Measurements from ENCODE around the gene SPACA7.
A peak's percentile ranks its signal among the peaks of the same experiment; 100 is the strongest.

The SPACA7 gene

GRCh38 chr13:112342841-112343361 lies 33.3 kb upstream of the SPACA7 start:
- no peak for DNase-seq (ENCODE audit: low spot score in 2 of 2)
- H3K4me1 ChIP-seq = no peaks in the 10 kb centered on the region
- H3K27me3 ChIP-seq (ENCODE audit: low read depth) = peaks cover 24% of the 10 kb centered on the region
- in situ Hi-C loops (cut with MboI; ENCODE audit: low sequenced_read_pairs) = no loop called here
- H3K4me3 ChIP-seq = no peak overlapping the region
- no peaks in the 10 kb centered on the region for H3K36me3 ChIP-seq (replicated peaks)
- no peaks in the 10 kb centered on the region for H3K9me3 ChIP-seq

DNA sequence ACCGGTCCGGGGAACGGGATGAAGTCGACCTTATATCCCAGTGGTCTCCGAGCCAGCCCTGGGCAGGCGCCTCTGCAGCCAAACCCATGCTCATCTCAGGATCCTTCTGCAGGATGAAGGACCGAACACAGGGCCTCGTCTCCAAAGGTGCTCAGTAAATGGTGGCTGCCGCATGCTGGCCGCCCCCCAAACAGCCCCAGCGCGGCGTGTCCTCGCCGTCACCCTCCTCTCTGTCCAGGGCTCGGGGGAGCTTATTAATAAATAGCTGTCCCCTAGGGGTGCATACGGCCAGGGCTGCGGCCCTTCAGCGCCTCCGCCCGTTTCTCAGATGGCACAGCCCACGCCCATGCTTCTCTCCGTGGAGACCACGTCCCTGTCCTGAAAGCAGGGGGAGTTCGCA lies 32.6 kb upstream of the SPACA7 start:
- Histone ChIP-seq H3K27me3 (ENCODE audit: low read depth) (peaks cover 24% of the 10 kb centered on the region), H3K9me3 (no peaks in the 10 kb centered on the region), H3K4me3 (no peak overlapping the region), H3K36me3 (replicated peaks) (no peaks in the 10 kb centered on the region), H3K4me1 (no peaks in the 10 kb centered on the region)
- in situ Hi-C loops (cut with MboI; ENCODE audit: low sequenced_read_pairs) = no loop called here
- no peak for DNase-seq (ENCODE audit: low spot score in 2 of 2)

DNA sequence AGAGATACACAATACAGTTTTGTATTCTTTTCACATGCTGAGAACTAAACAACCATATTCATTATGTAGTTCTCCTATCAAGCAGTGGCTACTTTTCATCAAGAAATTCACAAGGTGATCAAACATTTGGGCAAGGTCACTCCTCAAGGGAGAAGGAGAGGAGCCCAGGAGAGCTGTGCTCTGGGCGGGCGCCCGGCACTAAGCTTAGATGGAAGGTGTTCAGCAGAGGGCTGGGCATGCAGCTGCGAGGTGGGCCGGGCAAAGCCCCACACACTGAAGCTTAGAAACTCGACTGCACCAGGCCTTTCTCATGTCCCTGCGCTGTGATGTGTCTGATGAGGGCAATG lies 30.4 kb upstream of the SPACA7 start:
- in situ Hi-C loops (cut with MboI; ENCODE audit: low sequenced_read_pairs) = no loop called here
- H3K27me3 ChIP-seq (ENCODE audit: low read depth) = peaks cover 21% of the 10 kb centered on the region
- H3K4me3 ChIP-seq = no peak overlapping the region
- no peaks in the 10 kb centered on the region for H3K36me3 ChIP-seq (replicated peaks)
- H3K9me3 ChIP-seq = no peaks in the 10 kb centered on the region
- DNase-seq (ENCODE audit: low spot score in 2 of 2) = no peak
- no peaks in the 10 kb centered on the region for H3K4me1 ChIP-seq

DNA sequence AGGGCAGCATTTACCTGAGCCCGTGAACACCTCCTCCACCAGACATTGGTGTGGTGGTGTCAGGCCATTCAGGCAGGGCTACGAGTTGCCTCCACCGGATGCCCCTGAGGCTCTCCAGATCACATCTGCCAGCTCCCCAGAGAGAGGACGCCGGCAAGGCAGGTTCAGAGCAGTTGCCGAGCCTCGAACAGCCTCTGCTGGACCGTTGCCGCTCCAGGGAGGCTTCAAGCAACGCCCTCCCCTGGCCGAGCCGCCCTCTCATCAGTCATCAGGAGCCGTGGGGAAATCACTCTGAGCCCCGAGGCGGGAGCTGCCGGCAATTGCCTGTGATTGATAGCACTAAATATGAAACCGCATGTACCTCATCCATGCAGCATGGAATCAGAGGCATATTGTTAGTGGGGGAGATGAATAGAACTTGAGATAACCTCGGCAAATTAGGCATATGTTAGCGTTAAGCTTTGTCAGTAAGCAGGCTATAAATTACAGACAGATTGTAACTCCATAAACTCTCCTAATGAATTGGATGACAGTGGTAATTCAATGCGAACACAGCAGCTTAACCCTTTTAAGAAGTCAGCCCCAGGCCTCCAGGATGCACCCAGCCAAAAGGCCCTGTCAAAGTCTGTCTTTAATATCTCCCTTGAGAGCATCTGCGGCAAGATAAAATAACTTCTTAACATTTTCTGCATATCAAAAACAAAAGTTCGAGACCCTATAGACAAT lies 29.8 kb upstream of the SPACA7 start:
- Histone ChIP-seq H3K27me3 (ENCODE audit: low read depth) (peaks cover 21% of the 10 kb centered on the region), H3K36me3 (replicated peaks) (no peaks in the 10 kb centered on the region), H3K9me3 (no peaks in the 10 kb centered on the region), H3K4me3 (no peak overlapping the region), H3K4me1 (no peaks in the 10 kb centered on the region)
- in situ Hi-C loops (cut with MboI; ENCODE audit: low sequenced_read_pairs) = no loop called here
- DNase-seq (ENCODE audit: low spot score in 2 of 2) = peak; percentile 12 to 53

DNA sequence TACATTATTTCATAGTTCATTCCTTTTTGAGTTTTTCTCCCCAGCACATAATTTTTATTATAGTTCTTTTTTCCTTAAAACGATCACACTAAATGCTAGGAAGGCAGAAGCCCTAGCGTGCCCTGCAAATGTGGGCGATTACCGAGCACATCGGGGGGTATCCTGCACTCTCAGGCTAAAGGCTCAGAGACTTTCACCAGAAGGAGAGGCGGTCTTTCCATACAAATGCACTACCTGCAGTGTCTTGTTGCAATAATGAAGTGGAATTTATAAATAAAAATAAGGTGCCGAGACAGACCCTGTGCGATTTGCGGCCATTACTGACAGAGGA lies 29.3 kb upstream of the SPACA7 start:
- Histone ChIP-seq H3K4me1 (no peaks in the 10 kb centered on the region), H3K36me3 (replicated peaks) (no peaks in the 10 kb centered on the region), H3K4me3 (no peak overlapping the region), H3K9me3 (no peaks in the 10 kb centered on the region), H3K27me3 (ENCODE audit: low read depth) (peaks cover 21% of the 10 kb centered on the region)
- in situ Hi-C loops (cut with MboI; ENCODE audit: low sequenced_read_pairs) = no loop called here
- DNase-seq (ENCODE audit: low spot score in 2 of 2) = no peak

GRCh38 chr13:112347986-112348385 lies 28.2 kb upstream of the SPACA7 start:
- no peak for DNase-seq (ENCODE audit: low spot score in 2 of 2)
- Histone ChIP-seq H3K9me3 (no peaks in the 10 kb centered on the region), H3K4me3 (no peak overlapping the region), H3K27me3 (ENCODE audit: low read depth) (peaks cover 23% of the 10 kb centered on the region), H3K36me3 (replicated peaks) (no peaks in the 10 kb centered on the region), H3K4me1 (no peaks in the 10 kb centered on the region)
- in situ Hi-C loops (cut with MboI; ENCODE audit: low sequenced_read_pairs) = no loop called here

- no peak for DNase-seq (ENCODE audit: low spot score in 2 of 2)
- Histone ChIP-seq H3K27me3 (ENCODE audit: low read depth) (peaks cover 23% of the 10 kb centered on the region), H3K4me3 (no peak overlapping the region), H3K9me3 (no peaks in the 10 kb centered on the region), H3K4me1 (no peaks in the 10 kb centered on the region), H3K36me3 (replicated peaks) (no peaks in the 10 kb centered on the region)
- in situ Hi-C loops (cut with MboI; ENCODE audit: low sequenced_read_pairs) = no loop called here
These were observed 27.4 kb upstream of the SPACA7 start for GRCh38 chr13:112348642-112349345.

GRCh38 chr13:112349681-112350080 lies 26.5 kb upstream of the SPACA7 start:
- no peaks in the 10 kb centered on the region for H3K9me3 ChIP-seq
- H3K4me1 ChIP-seq = no peaks in the 10 kb centered on the region
- no peaks in the 10 kb centered on the region for H3K36me3 ChIP-seq (replicated peaks)
- in situ Hi-C loops (cut with MboI; ENCODE audit: low sequenced_read_pairs) = no loop called here
- H3K4me3 ChIP-seq = no peak overlapping the region
- H3K27me3 ChIP-seq (ENCODE audit: low read depth) = peaks cover 23% of the 10 kb centered on the region
- DNase-seq (ENCODE audit: low spot score in 2 of 2) = no peak

GRCh38 chr13:112350300-112350699 lies 25.9 kb upstream of the SPACA7 start:
- H3K4me3 ChIP-seq = no peak overlapping the region
- no peak for DNase-seq (ENCODE audit: low spot score in 2 of 2)
- no peaks in the 10 kb centered on the region for H3K9me3 ChIP-seq
- no peaks in the 10 kb centered on the region for H3K36me3 ChIP-seq (replicated peaks)
- H3K4me1 ChIP-seq = no peaks in the 10 kb centered on the region
- H3K27me3 ChIP-seq (ENCODE audit: low read depth) = peaks cover 22% of the 10 kb centered on the region
- in situ Hi-C loops (cut with MboI; ENCODE audit: low sequenced_read_pairs) = no loop called here

DNA sequence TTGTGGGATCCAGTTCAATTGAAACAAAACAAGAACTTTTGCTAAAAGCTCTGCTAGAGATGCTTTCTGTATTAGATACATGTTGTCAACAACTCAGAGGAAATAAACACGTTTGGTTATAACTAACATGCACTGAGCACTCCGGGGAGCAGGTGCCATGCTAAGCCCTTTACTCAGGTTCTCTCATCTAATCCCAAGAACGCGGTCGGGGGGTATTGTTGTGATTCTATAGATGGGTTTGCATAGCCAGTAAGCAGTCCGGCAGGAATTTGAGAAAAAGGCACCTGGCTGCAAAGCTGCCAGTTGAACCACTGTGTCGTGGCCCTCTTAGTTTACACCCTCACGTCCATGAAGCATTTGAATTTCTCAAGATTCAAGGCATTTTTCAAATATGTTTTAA lies 24.3 kb upstream of the SPACA7 start:
- Histone ChIP-seq H3K4me1 (no peaks in the 10 kb centered on the region), H3K4me3 (no peak overlapping the region), H3K9me3 (no peaks in the 10 kb centered on the region), H3K27me3 (ENCODE audit: low read depth) (peaks cover 12% of the 10 kb centered on the region), H3K36me3 (replicated peaks) (no peaks in the 10 kb centered on the region)
- in situ Hi-C loops (cut with MboI; ENCODE audit: low sequenced_read_pairs) = no loop called here
- DNase-seq (ENCODE audit: low spot score in 2 of 2) = no peak

GRCh38 chr13:112353856-112354255 lies 22.3 kb upstream of the SPACA7 start:
- Histone ChIP-seq H3K27me3 (ENCODE audit: low read depth) (peaks cover 2% of the 10 kb centered on the region; the same call in 1 of the 2 replicates), H3K4me3 (no peak overlapping the region), H3K9me3 (no peaks in the 10 kb centered on the region), H3K4me1 (no peaks in the 10 kb centered on the region), H3K36me3 (replicated peaks) (no peaks in the 10 kb centered on the region)
- no peak for DNase-seq (ENCODE audit: low spot score in 2 of 2)
- in situ Hi-C loops (cut with MboI; ENCODE audit: low sequenced_read_pairs) = no loop called here

DNA sequence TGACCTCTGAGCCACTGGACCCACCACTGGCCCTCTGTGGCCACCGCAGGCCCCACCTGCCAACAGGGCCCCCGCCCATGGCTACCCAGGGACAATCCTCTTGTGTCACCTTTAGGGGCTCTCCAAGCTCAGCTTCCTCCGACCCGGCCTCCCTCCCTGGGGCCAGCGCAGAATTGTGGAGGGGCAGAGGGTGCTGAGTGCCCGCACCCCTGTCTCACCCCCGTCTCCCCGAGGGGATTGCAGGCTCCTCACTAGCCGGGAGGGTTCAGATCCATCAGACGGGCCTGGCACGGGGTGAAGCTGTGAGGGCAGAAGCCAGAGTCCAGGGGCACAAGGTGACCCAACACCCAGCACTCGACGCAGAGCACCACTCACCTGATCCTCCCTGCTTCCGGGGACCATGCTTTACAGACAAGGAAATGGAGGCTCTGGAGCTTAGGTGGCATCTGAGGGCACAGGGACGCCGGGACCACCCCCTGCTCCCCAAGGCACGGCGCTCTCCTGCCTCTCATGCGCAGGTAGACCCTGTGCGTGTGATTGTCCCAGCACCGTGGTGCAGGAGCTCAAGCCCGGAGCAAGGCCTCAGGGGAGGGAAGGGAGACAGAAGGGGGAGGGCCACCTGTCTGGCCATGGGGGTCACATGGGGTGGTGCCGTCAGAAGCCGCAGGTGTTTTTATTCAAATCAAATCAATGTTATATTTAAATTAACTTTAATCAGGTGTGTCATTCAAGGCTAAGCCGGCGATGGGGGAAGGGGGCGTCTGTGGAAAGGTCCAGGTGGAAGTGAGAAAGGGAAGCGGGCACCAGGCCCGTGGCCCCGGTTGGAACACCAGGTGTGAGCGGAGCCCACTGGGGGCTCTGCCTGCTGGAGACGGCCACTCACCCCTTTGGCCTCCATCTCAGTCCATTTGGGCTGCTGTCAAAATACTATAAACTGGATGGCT lies 21.6 kb upstream of the SPACA7 start:
- no peak for DNase-seq (ENCODE audit: low spot score in 2 of 2)
- Histone ChIP-seq H3K4me3 (no peak overlapping the region), H3K36me3 (replicated peaks) (no peaks in the 10 kb centered on the region), H3K27me3 (ENCODE audit: low read depth) (peaks cover 2% of the 10 kb centered on the region; the same call in 1 of the 2 replicates), H3K4me1 (no peaks in the 10 kb centered on the region), H3K9me3 (no peaks in the 10 kb centered on the region)
- in situ Hi-C loops (cut with MboI; ENCODE audit: low sequenced_read_pairs) = no loop called here

DNA sequence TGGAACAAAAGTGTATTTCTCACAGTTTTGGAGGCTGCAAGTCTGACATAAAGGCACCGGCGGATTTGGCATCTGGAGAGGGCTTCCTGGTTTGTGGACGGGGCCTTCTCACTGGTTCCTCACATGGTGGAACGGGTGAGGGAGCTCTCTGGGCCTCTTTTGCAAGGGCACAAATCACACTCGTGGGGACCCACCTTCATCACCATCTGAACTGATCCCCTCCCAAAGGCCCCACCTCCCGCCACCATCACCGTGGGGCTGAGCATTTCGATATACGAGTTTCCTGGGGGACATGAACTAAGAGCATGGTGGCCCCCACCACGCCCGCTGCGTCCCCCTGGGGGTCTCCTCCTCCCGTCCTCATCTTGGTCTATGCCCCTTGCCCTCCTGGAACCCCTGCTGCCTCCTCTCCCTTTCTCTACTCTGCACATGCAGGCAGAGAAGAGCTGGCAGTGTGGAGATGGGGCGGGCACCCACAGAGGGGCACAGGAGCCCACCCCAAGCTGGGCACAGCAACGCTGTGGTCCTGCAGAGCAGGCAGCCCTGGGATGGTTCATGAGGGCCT lies 20.8 kb upstream of the SPACA7 start:
- Histone ChIP-seq H3K36me3 (replicated peaks) (no peaks in the 10 kb centered on the region), H3K9me3 (no peaks in the 10 kb centered on the region), H3K4me3 (no peak overlapping the region), H3K4me1 (no peaks in the 10 kb centered on the region), H3K27me3 (ENCODE audit: low read depth) (peaks cover 2% of the 10 kb centered on the region; the same call in 1 of the 2 replicates)
- in situ Hi-C loops (cut with MboI; ENCODE audit: low sequenced_read_pairs) = no loop called here
- DNase-seq (ENCODE audit: low spot score in 2 of 2) = no peak
